ENCODE results near the gene CCDC28B.
"Not testable (repeated sequence)": the region's sequence is repeated elsewhere in the genome, so short reads cannot be mapped to it uniquely, and the experiment has no call there.

The CCDC28B gene

DNA sequence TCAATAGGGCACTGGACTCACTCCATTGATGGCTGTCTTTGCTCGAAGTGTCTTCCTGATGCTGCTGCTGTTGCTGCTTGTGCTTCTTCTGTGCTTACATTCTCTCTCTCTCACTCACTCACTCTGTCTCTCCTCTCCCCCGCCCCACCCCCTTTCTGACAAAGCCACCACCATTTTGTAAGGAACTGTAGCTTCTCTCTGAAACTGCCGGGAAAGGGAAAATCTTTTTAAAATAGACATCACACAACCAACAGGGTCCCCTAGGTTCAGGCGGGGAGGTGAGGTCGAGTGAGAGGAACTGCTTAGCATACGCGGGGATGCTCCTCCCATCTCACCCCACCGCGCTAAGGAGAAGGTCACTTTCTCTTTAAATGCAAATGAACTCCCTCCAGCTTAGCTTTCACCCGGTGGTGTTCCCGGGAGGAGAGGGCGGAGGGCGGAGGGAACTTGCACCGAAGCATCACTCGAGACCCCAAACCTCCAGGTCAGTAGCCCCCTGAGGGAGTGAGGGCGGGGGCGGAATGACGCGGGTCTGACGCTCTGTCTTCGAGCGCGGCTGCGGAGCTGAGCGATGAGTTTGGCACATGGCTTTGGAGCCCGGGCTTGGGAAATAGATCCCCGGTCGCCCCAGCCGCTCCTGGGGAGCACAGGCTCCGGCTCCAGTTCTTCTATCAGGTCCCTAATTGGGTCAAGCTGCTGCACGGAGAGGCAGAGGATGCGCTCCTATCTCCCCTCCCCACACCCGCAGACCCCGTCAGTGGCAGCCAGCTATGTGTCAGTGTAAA lies at the start of gene CCDC28B:
CCDC28B (plus strand) TSS at position 370 of the 785 bp plus-strand sequence. CDS start 1,341 bp downstream, outside the sequence.
- DNase-seq (ENCODE audit: low read depth, low spot score): no peak

DNA sequence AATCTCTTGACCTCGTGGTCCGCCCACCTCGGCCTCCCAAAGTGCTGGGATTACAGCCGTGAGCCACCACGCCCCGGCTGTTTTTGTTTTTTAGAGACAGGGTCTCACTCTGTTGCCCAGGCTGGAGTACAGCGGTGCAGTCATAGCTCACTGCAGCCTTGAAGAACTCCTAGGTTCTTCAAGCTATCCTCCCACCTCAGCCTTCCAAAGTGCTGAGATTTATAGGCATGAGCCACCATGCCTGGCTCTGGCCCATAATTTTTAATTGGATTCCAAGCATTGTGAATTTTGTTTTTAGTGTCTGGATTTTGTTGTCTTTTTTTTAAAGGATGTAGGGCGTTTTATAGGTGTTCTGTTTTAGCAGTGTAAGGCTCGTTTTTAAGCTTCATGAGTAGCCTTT lies 49.5 kb upstream of the CCDC28B start:
- no peak for DNase-seq (ENCODE audit: low read depth, low spot score)

- no peak for DNase-seq (ENCODE audit: low read depth, low spot score)
Measured at GRCh38 chr1:32151319-32151787, 49.0 kb upstream of the CCDC28B start.

- no peak for DNase-seq (ENCODE audit: low read depth, low spot score)
Measured at GRCh38 chr1:32159189-32159588, 41.2 kb upstream of the CCDC28B start.

DNA sequence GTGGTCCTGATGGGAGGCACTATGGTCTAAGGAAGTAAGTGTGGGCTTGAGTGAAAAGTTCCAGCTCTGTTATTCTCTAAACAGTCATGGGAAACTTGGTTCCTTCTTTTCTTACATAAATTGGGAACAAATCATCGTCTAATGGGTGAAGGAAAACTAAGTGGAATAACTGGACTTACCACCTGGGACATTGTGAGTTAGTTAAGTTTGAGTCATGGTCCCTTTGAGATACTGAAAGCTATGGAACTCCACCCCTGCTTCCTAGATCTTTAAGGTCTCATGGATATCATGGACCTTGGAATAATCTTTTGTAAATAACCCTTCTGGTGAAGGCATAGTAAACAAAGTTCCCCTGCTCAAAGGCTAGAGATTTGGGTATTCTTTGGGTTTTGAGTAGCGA lies 37.0 kb upstream of the CCDC28B start:
- DNase-seq (ENCODE audit: low read depth, low spot score): no peak

DNA sequence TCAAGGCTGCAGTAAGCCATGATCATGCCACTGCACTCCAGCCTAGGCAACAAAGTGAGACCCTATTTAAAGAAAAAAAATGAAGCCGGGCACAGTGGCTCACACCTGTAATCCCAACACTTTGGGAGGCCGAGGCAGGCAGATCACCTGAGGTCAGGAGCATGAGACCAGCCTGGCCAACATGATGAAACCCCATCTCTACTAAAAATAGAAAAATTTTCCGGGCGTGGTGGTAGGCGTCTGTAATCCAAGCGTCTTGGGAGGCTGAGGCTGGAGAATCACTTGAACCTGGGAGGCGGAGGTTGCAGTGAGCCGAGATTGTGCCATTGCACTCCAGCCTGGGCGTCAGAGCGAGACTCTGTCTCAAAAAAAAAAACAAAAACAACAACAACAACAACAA lies 34.8 kb upstream of the CCDC28B start:
- DNase-seq (ENCODE audit: low read depth, low spot score): not testable (repeated sequence)

- no peak for DNase-seq (ENCODE audit: low read depth, low spot score)
Measured at GRCh38 chr1:32170991-32171390, 29.4 kb upstream of the CCDC28B start.

DNA sequence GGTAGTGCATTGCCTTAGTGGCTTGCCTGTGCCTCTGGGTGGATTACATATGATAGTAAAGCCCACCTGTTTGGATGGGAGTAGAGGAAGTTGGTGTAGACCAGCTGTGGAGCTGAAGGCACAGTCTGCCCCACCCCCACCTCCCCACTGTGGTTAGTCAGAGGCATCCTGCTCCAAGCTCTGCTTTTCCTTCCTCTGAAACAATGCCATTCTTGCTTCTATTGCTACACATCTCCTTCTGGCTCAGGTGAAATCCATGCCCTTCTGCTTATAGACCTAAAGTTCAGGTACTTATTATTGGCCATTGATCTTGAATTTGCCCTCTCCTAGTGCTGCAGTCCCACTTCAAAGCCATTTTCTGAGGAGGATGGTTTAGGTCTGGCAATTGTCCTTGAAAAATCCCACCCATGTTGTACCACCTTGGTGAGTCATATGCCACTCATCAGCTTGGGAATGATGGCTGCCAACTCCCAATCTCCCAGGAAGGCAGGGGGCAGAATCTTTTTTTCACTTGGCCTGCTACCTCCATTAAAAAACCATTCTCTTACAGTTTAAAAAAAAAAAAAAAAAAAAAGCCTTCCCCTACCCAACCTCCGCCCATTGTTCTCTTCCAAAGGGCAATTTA lies 27.7 kb upstream of the CCDC28B start:
- DNase-seq (ENCODE audit: low read depth, low spot score): no peak

- no peak for DNase-seq (ENCODE audit: low read depth, low spot score)
Measured at GRCh38 chr1:32178380-32179192, 21.8 kb upstream of the CCDC28B start.

DNA sequence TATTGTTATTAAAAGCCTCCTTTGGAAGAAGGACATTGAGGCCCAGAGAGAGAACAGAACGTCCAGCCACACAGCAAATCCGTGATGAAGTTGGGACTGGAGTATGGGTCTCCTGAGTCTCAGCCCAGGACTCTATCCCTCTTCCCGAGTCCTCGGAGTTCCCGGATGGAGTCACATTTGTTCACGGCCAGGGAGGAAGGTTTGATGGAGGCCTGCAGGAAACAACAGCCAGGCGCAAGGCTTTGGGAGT lies 21.3 kb upstream of the CCDC28B start:
- no peak for DNase-seq (ENCODE audit: low read depth, low spot score)

DNA sequence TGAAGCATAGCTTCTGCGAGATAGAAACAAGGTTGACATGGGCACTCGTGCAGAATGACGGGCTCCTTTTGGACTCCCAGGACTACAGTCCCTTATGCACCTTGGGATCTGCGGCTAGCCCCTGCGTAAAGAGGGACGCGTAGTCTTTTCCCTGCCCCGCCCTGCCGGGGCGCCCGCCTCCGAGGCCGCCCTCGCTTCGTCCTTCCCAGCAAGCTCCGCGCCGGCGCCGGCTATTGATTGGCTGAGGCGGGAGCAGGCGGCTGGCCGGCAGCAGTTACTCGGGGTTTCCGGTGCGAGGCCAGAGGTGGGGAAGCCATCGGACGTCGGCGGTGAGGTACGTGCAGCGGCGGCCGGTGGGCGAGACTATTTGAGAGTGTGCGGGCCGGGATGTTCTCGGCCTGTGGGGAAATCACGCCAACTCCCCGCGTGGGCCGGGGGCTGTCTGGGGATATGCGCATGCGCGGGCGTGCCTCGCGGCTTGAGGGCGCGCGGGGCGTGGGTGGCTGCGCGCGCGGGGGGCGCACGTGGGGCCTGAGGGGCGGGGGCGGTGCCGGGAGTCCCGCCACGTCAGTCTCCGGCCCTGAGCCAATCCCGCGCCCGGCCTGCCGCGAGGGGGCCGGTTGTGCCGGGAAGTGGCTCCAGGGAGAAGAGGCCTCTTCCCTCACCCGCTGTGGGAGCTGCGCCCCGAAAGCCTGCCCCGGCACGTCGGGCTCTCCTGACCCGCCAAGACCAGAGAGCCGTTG lies 20.8 kb upstream of the CCDC28B start, which contains the start of gene TXLNA:
TXLNA (plus strand) TSS at position 233 of the 743 bp plus-strand sequence. CDS start 671 bp downstream, outside the sequence.
- DNase-seq (ENCODE audit: low read depth, low spot score): peak; percentile 70

GRCh38 chr1:32180186-32181060 lies 20.0 kb upstream of the CCDC28B start:
- DNase-seq (ENCODE audit: low read depth, low spot score): no peak

- no peak for DNase-seq (ENCODE audit: low read depth, low spot score)
Measured at GRCh38 chr1:32181065-32181464, 19.3 kb upstream of the CCDC28B start.

DNA sequence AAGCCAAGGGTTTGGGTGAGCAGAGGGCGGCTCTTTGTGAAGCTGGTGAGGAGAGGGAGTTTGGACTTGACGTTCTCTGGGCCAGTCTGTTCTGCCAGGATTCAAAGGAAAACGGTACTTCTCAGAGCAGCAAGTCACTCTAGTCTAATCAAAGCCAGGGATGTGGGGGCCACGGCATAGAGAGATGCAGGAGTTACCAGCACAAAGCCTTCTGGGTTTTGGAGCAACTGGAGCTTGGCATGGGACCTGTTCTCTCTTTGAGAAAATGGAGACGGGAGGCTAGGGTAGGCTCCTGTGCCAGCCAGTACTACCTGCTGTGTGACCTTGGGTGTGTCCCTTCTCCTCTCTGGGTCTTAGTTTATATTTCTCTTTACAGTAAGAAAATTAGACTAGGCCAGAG lies 18.8 kb upstream of the CCDC28B start:
- no peak for DNase-seq (ENCODE audit: low read depth, low spot score)

DNA sequence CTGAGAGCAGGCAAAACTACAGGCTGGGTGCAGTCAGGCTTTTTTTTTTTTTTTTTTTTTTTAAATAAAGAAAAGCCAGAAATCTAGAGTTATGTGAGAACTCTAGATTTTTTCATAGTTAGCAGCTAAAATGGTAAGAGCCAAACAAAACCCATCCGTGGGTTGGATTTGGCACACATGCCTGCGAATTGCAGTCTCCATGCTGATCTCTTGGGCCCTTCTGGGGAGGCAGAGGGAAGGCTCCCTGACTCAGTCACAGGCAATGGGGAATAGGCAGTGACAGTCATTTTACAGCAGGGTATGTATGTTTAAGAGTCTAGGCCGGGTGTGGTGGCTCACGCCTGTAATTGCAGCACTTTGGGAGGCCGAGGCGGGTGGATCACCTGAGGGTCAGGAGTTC lies 18.3 kb upstream of the CCDC28B start:
- no peak for DNase-seq (ENCODE audit: low read depth, low spot score)

DNA sequence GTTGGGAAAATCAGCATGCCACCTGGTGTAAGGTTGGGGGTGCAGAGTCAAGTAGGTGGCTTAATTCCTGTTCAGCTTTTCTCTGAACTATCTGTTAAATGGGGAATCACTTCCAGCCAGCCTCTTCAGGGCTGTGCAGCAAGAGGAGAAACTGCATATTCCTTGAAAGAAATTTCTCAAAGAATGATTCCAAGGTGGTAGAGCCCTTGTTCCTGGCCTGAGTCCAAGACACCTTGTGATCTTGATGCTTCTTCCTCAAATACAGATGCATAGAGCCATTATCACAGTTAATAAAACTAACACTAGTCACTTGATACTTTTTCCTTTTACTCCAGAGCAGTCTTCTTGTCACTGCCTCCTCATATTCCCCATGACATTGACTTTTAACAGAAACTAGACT lies 15.7 kb upstream of the CCDC28B start:
- no peak for DNase-seq (ENCODE audit: low read depth, low spot score)

- DNase-seq (ENCODE audit: low read depth, low spot score): no peak
Measured at GRCh38 chr1:32186077-32186476, 14.3 kb upstream of the CCDC28B start.

DNA sequence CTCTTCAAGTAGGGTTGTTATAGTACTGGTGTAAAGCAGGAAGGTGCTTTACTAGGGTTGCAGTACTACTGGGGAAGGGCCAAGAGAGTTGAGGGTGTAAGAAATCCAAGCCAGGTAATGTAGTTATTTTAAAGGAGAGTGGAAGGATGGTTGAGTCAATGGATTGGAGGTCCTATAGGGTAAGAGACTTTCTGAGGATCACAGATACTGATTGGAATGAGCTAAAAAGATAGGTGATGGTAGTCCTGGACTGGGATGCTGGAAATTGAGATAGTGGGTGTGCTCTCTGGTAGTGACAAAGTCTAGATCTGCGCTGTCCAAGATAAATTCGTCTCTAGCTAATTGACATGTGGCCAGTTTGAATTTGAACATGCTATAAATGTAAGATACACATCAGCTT lies 13.9 kb upstream of the CCDC28B start:
- no peak for DNase-seq (ENCODE audit: low read depth, low spot score)

DNA sequence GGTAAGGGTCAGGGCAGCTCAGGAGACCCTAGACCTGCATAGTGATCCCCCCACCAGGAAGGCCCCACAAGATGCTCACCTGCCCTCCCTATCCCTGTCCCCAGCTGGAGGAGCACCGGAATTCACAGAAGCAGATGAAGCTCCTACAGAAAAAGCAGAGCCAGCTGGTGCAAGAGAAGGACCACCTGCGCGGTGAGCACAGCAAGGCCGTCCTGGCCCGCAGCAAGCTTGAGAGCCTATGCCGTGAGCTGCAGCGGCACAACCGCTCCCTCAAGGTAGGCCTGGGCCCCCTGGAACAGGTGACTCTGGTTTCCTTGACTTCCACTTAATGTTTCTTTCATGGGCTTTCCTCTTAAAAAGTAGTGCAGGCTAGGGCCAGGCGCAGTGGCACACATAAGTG lies 12.5 kb upstream of the CCDC28B start:
- no peak for DNase-seq (ENCODE audit: low read depth, low spot score)

DNA sequence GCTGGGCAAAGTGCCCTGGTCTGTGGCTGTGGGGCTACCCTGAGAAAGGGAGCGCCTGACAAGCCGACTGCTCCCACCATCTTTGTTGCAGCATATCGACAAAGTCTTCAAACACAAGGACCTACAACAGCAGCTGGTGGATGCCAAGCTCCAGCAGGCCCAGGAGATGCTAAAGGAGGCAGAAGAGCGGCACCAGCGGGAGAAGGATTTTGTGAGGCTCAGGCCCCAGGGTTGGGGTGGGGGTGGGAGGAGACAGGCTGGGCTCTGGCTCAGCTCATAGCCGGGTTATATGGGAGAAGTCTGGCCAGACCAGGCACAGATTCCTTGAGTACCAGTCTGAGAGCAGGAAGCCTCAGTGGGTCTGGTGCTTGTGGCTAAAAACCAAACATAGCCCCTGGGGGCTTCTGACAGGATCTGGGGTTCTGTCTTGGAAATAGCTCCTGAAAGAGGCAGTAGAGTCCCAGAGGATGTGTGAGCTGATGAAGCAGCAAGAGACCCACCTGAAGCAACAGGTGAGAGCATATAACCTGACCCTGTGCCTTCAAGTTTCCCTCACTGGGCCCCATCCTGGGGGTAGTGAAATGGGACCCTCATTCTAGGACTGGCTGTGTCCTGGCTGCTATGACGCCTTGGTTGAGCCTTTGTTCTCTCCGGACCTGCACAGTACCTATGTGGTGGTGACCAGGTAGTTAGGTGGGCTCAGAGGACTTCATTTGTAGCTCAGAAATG lies 8.0 kb upstream of the CCDC28B start:
- no peak for DNase-seq (ENCODE audit: low read depth, low spot score)

Measured in activated naive CD8-positive, alpha-beta T cell treated with anti-CD3 and anti-CD28 coated beads, Interleukin-2, amount 50 U/mL, for 16 hours (primary cell).